HK-2 (cell line): ENCODE measurements around the gene STARD5.
"Not testable (repeated sequence)": the region's sequence is repeated elsewhere in the genome, so short reads cannot be mapped to it uniquely, and the experiment has no call there.

Source experiments
- DNase-seq: peaks from one replicate; pipeline ENCODE4 v3.0.0-alpha.2; 2018; ENCODE audit not compliant: unreplicated experiment

The STARD5 gene

GRCh38 chr15:81323944-81324881 is at the start of gene STARD5:
STARD5 (minus strand) TSS chr15:81324141; CDS start chr15:81324099, 42 bp downstream.
- peak; percentile 93 for DNase-seq

GRCh38 chr15:81373176-81373575 is 49.2 kb upstream of the STARD5 start:
- DNase-seq, result no peak

GRCh38 chr15:81372575-81372974 is 48.6 kb upstream of the STARD5 start:
- DNase-seq, result no peak

- no peak for DNase-seq
Measured at GRCh38 chr15:81363718-81364500, 40.0 kb upstream of the STARD5 start.

GRCh38 chr15:81363276-81363675 is 39.3 kb upstream of the STARD5 start:
- no peak for DNase-seq

- DNase-seq, result no peak
Measured at GRCh38 chr15:81362790-81363189, 38.8 kb upstream of the STARD5 start.

GRCh38 chr15:81361891-81362290 is 38.0 kb upstream of the STARD5 start:
- DNase-seq, result no peak

- no peak for DNase-seq
Measured at GRCh38 chr15:81360491-81360890, 36.5 kb upstream of the STARD5 start.

- DNase-seq, result no peak
Measured at GRCh38 chr15:81358248-81358647, 34.3 kb upstream of the STARD5 start.

- no peak for DNase-seq
Measured at GRCh38 chr15:81357180-81357686, 33.3 kb upstream of the STARD5 start.

GRCh38 chr15:81356252-81356651 is 32.3 kb upstream of the STARD5 start:
- no peak for DNase-seq

- no peak for DNase-seq
Measured at GRCh38 chr15:81351651-81352050, 27.7 kb upstream of the STARD5 start.

GRCh38 chr15:81349271-81349670 is 25.3 kb upstream of the STARD5 start:
- no peak for DNase-seq

GRCh38 chr15:81348691-81349090 is 24.8 kb upstream of the STARD5 start:
- DNase-seq, result not testable (repeated sequence)

- no peak for DNase-seq
Measured at GRCh38 chr15:81347910-81348309, 24.0 kb upstream of the STARD5 start.

- no peak for DNase-seq
Measured at GRCh38 chr15:81346611-81347010, 22.7 kb upstream of the STARD5 start.

GRCh38 chr15:81343371-81343770 is 19.4 kb upstream of the STARD5 start:
- no peak for DNase-seq

- DNase-seq, result no peak
Measured at GRCh38 chr15:81341351-81341750, 17.4 kb upstream of the STARD5 start.

GRCh38 chr15:81339851-81340250 is 15.9 kb upstream of the STARD5 start:
- no peak for DNase-seq

- DNase-seq, result no peak
Measured at GRCh38 chr15:81339321-81339720, 15.4 kb upstream of the STARD5 start.

GRCh38 chr15:81338170-81339007 is 14.4 kb upstream of the STARD5 start:
- no peak for DNase-seq

- no peak for DNase-seq
Measured at GRCh38 chr15:81337713-81338157, 13.8 kb upstream of the STARD5 start.
